Measurements from ENCODE around the gene ERCC1.
A peak's percentile ranks its signal among the peaks of the same experiment; 100 is the strongest.

The ERCC1 gene

DNA sequence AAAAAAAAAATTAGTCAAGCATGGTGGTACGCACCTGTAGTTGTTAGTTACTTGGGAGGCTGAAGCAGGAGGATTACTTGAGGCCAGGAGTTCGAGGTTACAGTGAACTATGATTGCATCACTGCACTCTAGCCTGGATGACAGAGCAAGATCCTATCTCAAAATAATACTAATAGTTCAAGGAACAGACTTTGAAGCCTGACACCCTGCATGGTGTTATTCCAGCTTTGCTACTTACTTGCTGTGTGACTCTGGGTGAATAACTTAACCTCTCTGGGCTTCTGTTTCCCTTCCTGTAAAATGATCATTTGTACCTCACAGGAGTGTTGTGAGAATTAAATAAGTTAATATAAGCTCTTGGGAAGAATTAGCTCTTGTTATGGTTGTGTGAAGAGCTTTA, 40.6 kb upstream of the ERCC1 start:
- Mint-ChIP-seq H3K4me1 (peaks cover 5% of the 10 kb centered on the region), H3K36me3 (no peaks in the 10 kb centered on the region), H3K27me3 (no peaks in the 10 kb centered on the region), H3K4me3 (no peak overlapping the region), H3K9me3 (no peaks in the 10 kb centered on the region), H3K27ac (no peak overlapping the region)

DNA sequence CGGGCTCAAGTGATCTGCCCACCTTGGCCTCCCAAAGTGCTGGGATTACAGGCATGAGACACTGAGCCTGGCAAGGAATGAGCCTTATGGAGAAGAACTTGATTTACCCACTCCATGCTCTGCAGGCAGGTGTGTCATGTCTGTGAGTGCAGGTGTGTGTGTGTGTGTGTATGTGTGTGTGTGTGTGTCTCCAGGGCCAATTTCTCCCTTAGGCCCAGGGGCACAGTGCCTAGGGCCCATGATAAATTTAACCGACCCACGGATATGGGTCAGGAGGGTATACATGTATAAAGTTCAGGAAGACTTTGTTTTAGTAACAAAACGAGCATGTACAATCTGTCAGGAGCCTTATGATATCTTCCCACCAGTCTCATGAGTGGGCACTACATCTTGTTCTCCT, 39.5 kb upstream of the ERCC1 start:
- Mint-ChIP-seq H3K4me1 (peaks cover 5% of the 10 kb centered on the region), H3K4me3 (no peak overlapping the region)

DNA sequence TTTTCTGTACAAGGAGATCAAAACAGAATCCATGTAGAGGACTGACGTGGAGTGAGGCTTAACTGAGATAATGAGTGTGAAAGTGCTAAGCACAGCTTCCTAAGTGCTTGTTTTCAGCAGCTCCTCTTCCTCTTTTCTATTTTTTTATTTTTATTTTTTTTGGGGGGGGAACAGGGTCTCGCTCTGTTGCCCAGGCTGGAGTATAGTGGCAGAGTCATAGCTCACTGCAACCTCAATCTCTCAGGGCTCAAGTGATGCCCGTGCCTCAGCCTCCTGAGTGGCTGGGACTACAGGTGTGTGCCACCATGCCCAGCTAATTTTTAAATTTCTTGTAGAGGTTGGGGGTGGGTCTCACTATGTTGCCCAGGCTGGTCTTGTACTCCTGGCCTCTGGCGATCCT, 38.5 kb upstream of the ERCC1 start:
- H3K4me1 Mint-ChIP-seq, result peaks cover 3% of the 10 kb centered on the region
- no peak overlapping the region for H3K27ac Mint-ChIP-seq
- no peaks in the 10 kb centered on the region for H3K27me3 Mint-ChIP-seq
- H3K4me3 Mint-ChIP-seq, result no peak overlapping the region
- H3K36me3 Mint-ChIP-seq, result no peaks in the 10 kb centered on the region
- no peaks in the 10 kb centered on the region for H3K9me3 Mint-ChIP-seq

More for the DNA sequence above, 39.5 kb upstream of the ERCC1 start:
- no peaks in the 10 kb centered on the region for H3K9me3 Mint-ChIP-seq
- no peak overlapping the region for H3K27ac Mint-ChIP-seq
- no peaks in the 10 kb centered on the region for H3K27me3 Mint-ChIP-seq
- H3K36me3 Mint-ChIP-seq, result no peaks in the 10 kb centered on the region

DNA sequence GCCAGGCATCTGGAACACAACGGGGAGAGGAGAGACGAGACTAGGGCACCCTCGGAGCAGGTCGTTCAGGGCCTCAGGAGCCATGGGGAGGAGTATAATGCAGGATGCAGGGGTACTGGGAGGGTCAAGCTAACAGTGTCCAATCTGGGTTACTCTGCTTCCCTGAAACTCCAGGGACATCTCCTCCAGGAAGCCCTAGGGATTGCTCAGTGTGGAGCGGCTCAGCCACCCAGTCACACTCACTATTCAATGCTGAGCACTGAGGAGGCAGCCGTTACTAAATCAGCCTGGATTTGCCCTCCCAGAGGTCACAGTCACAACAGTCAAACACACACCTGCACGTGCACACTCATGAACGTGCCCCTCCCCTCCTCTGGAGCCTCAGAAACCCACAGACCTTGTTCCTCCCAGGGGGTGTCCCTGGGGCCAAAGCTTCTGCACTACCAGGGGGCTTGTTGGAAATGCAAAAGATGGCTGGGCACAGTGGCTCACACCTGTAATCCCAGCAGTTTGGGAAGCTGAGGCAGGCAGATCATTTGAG, 37.2 kb upstream of the ERCC1 start:
- Mint-ChIP-seq H3K27me3 (no peaks in the 10 kb centered on the region), H3K4me3 (no peak overlapping the region), H3K4me1 (peaks cover 7% of the 10 kb centered on the region), H3K27ac (no peak overlapping the region), H3K36me3 (no peaks in the 10 kb centered on the region), H3K9me3 (no peaks in the 10 kb centered on the region)

GRCh38 chr19:45457776-45458175, 34.1 kb upstream of the ERCC1 start:
- Mint-ChIP-seq H3K27ac (peak overlapping the region; percentile 15), H3K4me1 (peaks cover 15% of the 10 kb centered on the region), H3K27me3 (no peaks in the 10 kb centered on the region)

DNA sequence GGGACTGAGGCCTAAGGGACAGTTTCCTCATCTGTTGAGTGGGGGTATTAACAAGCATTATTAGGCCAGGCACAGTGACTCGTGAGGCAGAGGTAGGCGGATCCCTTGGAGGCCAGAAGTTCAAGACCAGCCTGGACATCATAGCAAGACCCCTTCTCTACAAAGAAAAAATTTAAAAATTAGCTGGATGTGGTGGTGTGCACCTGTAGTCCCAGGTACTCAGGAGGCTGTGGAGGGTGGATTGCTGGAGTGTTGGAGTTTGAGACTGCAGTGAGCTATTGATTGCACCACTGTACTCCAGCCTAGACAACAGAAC, 32.7 kb upstream of the ERCC1 start:
- H3K9me3 Mint-ChIP-seq, result no peaks in the 10 kb centered on the region
- no peak overlapping the region for H3K4me3 Mint-ChIP-seq
- no peaks in the 10 kb centered on the region for H3K27me3 Mint-ChIP-seq
- peaks cover 25% of the 10 kb centered on the region for H3K4me1 Mint-ChIP-seq
- H3K27ac Mint-ChIP-seq, result peak overlapping the region; percentile 55
- H3K36me3 Mint-ChIP-seq, result no peaks in the 10 kb centered on the region

More at GRCh38 chr19:45457776-45458175, 34.1 kb upstream of the ERCC1 start:
- no peak overlapping the region for H3K4me3 Mint-ChIP-seq
- no peaks in the 10 kb centered on the region for H3K9me3 Mint-ChIP-seq
- no peaks in the 10 kb centered on the region for H3K36me3 Mint-ChIP-seq

GRCh38 chr19:45455707-45456499, 32.2 kb upstream of the ERCC1 start:
- no peak overlapping the region for H3K4me3 Mint-ChIP-seq
- H3K27me3 Mint-ChIP-seq, result no peaks in the 10 kb centered on the region
- peaks cover 29% of the 10 kb centered on the region for H3K4me1 Mint-ChIP-seq
- H3K9me3 Mint-ChIP-seq, result no peaks in the 10 kb centered on the region
- no peaks in the 10 kb centered on the region for H3K36me3 Mint-ChIP-seq
- H3K27ac Mint-ChIP-seq, result peak overlapping the region; percentile 55

DNA sequence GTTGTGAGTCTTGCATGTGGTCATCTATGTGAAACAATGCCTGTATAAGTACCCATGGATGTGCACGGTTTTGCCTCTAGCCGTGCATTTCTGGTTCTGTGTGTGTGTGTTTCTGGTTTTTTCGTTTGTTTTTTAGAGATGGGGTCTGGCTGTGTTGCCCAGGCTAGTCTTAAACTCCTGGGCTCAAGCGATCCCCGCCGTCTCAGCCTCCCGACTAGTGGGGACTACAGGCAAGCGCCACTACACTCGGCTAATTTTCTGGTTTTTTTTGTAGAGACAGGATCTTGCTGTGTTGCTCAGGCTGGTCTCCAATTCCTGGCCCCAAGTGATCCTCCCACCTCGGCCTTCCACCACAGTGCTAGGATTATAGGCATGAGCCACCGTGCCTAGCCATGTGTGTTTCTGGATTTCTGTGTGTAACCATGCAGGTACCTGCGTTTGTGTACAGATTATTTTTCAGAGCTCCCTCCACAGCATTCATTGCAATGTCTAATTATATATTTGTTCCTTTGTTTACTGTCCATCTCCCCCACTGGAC, 28.2 kb upstream of the ERCC1 start:
- Mint-ChIP-seq H3K9me3 (no peaks in the 10 kb centered on the region), H3K4me3 (peak overlapping the region; percentile 87), H3K27me3 (no peaks in the 10 kb centered on the region), H3K36me3 (peaks cover 1% of the 10 kb centered on the region), H3K27ac (peak overlapping the region; percentile 68), H3K4me1 (peaks cover 53% of the 10 kb centered on the region)

DNA sequence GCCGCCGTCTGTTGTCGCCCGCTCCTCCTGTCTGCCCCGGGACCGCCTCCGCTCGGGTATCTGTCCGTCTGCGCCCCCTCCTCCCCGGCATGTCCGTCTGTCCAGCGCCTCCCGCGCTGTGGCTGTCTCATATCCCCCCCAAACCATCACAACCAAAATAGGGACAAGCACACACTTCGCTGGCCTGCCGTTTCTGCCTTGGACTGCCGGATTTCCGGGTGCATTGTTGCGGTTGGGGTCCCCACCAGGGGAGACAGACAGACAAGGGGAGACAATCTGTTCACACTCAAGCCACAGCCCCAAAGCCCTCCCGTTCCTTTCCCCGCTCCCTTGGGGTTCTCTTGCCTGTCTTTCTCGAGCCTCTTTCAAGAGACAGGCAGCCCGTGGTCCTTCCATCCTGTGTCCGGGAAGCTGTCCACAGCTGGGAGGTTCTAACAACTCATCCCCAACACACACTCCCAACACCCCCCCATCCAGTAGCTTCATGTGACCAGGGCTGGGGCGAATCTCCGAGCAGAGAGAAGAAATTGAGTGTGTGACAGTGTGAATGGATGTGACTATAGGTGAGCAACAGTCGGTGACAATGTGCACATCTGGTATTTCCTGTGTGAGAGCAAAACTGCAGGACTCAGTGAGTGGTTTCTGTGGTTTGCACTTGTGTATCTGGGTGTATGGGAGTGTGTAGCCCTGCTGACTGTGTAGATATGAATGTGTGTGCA, 27.6 kb upstream of the ERCC1 start:
- Mint-ChIP-seq H3K27me3 (no peaks in the 10 kb centered on the region), H3K4me3 (peak overlapping the region; percentile 87), H3K9me3 (no peaks in the 10 kb centered on the region), H3K36me3 (peaks cover 1% of the 10 kb centered on the region), H3K4me1 (peaks cover 52% of the 10 kb centered on the region), H3K27ac (peak overlapping the region; percentile 68)

DNA sequence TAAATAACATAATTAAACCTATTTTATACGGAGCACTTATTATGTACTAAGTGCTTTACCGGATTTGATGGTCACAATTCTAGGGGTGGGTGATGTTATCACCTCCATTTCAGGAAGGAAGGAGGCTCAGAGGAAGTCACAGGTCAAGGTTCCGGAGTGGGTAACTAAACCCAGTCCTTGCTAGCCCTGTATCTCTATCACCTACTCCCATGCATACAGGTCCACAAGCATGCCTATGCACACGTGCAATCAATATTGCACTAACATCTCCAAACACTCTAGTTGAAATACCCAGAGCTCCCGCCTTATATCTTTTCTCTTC, 26.3 kb upstream of the ERCC1 start:
- Mint-ChIP-seq H3K4me1 (peaks cover 49% of the 10 kb centered on the region), H3K9me3 (no peaks in the 10 kb centered on the region), H3K4me3 (peak overlapping the region; percentile 95), H3K27ac (peak overlapping the region; percentile 97), H3K36me3 (peaks cover 1% of the 10 kb centered on the region), H3K27me3 (no peaks in the 10 kb centered on the region)

GRCh38 chr19:45448887-45449299, 25.2 kb upstream of the ERCC1 start:
- Mint-ChIP-seq H3K27me3 (no peaks in the 10 kb centered on the region), H3K4me3 (peak overlapping the region; percentile 56), H3K4me1 (peaks cover 58% of the 10 kb centered on the region), H3K27ac (peak overlapping the region; percentile 88), H3K9me3 (no peaks in the 10 kb centered on the region), H3K36me3 (peaks cover 1% of the 10 kb centered on the region)

- peak overlapping the region; percentile 64 for H3K4me3 Mint-ChIP-seq
- peak overlapping the region; percentile 47 for H3K27ac Mint-ChIP-seq
These were observed 24.7 kb upstream of the ERCC1 start for GRCh38 chr19:45448425-45448756.

DNA sequence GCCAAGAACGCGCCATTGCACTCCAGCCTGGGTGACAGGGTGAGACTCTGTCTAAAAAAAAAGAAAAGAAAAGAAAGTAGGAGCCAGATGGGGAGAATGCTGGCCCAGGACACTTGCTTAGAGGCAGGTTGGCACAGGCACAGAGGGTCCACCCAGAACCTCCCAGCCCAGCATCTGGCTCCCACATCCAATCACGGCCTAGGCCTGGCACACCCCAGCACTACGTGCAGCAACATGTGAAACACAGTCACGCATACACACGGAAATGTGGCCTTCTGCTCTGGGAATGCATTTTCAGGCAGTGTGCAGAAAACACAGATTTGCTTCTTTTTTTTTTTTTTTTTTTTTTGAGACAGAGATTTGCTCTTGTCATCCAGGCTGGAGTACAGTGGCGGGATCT, 23.2 kb upstream of the ERCC1 start:
- Mint-ChIP-seq H3K27ac (no peak overlapping the region), H3K4me1 (peaks cover 68% of the 10 kb centered on the region), H3K36me3 (peaks cover 1% of the 10 kb centered on the region), H3K9me3 (no peaks in the 10 kb centered on the region), H3K27me3 (no peaks in the 10 kb centered on the region), H3K4me3 (no peak overlapping the region)

More at GRCh38 chr19:45448425-45448756, 24.7 kb upstream of the ERCC1 start:
- no peaks in the 10 kb centered on the region for H3K9me3 Mint-ChIP-seq
- H3K4me1 Mint-ChIP-seq, result peaks cover 63% of the 10 kb centered on the region
- no peaks in the 10 kb centered on the region for H3K27me3 Mint-ChIP-seq
- H3K36me3 Mint-ChIP-seq, result peaks cover 1% of the 10 kb centered on the region

DNA sequence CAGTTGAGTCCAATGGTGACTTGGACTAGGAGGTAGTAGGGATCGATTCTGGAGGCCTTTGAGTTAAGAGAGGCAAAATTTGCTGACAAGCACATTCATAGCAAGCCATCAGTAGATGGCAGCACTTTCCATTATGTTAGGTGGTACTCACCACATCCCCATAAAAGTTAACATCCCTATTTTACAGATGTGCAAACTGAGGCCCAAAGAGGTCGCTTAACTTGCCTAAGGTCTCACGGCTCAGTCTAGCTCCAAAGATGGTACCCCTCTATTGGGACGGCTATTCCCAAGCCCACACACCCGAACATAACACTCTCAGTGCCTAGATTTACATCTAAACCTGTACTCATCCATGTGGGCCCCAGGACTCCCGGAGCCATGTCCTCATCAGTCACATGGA, 22.6 kb upstream of the ERCC1 start:
- no peaks in the 10 kb centered on the region for H3K27me3 Mint-ChIP-seq
- no peak overlapping the region for H3K27ac Mint-ChIP-seq
- H3K36me3 Mint-ChIP-seq, result peaks cover 1% of the 10 kb centered on the region
- H3K4me3 Mint-ChIP-seq, result no peak overlapping the region
- H3K4me1 Mint-ChIP-seq, result peaks cover 62% of the 10 kb centered on the region
- H3K9me3 Mint-ChIP-seq, result no peaks in the 10 kb centered on the region

DNA sequence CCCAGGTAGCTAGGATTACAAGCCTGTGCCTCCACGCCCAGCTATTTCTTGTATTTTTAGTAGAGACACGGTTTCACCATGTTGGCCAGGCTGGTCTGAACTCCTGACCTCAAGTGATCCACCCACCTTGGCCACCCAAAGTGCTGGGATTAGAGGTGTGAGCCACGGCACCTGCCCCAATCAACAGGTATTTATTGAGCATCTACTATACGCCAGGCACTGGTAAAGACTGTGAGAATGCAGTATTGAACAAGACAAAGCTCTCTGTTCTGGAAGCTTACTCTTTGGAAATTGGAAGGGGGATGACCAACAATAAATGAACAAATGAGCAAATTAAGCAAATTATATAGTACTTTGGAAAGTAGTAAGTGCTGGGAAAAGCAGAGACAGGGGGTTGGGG, 21.4 kb upstream of the ERCC1 start:
- Mint-ChIP-seq H3K36me3 (peaks cover under 1% of the 10 kb centered on the region), H3K4me1 (peaks cover 67% of the 10 kb centered on the region), H3K4me3 (peak overlapping the region; percentile 30), H3K27ac (no peak overlapping the region), H3K27me3 (no peaks in the 10 kb centered on the region), H3K9me3 (no peaks in the 10 kb centered on the region)

Measured in activated naive CD4-positive, alpha-beta T cell treated with anti-CD3 and anti-CD28 coated beads, Interleukin-2, amount 50 U/mL, for 24 hours (primary cell).